A673 (cell line): ENCODE measurements around the gene KCNMA1. TPM values are rescaled to one million over a fixed set of nuclear protein-coding genes. Genes with fewer than 3 reads are reported as not detected.

ENCODE experiments used
- BruUV-seq: library from RNA; stranded (reverse); fragments of 400-500 nt; replicated peaks from 2 replicates; lab custom pipeline; 2021; lab: Mats Ljungman, UMichigan
- CTCF ChIA-PET: fragments of 300-600 bp; sonication (Branson Sonifier 250); formaldehyde crosslinking; loops from one replicate; lab custom pipeline; 2022; ENCODE audit warnings: antibody characterized with exemption; lab: Charles Lee
- POLR2A ChIA-PET: fragments of 300-600 bp; sonication (Branson Sonifier 250); formaldehyde crosslinking; loops from one replicate; lab custom pipeline; 2022; ENCODE audit warnings: antibody characterized with exemption; ENCODE audit not compliant: low non-redundant PET; lab: Charles Lee
- DNase-seq: peaks from one replicate; pipeline ENCODE4 v3.0.0-alpha.2; 2015; ENCODE audit warnings: low spot score
- H3K27ac ChIP-seq: fragments of 200-600 bp; sonication (generic); 2 replicates; pipeline ENCODE4 v1.5.1; 2016; ENCODE audit warnings: mixed run types, low read depth, mild to moderate bottlenecking, mixed read lengths, antibody characterized with exemption, low read length; ENCODE audit not compliant: poor library complexity, severe bottlenecking
- H3K27me3 ChIP-seq: fragments of 200-600 bp; sonication (generic); replicated peaks from 2 replicates; pipeline ENCODE4 v1.6.1; 2017; ENCODE audit warnings: mixed run types, low read depth, mild to moderate bottlenecking, mixed read lengths, antibody characterized with exemption, low read length; ENCODE audit not compliant: insufficient read depth, poor library complexity
- H3K36me3 ChIP-seq: fragments of 200-600 bp; sonication (generic); 2 replicates; pipeline ENCODE4 v1.6.1; 2016; ENCODE audit warnings: mixed run types, mild to moderate bottlenecking, mixed read lengths, antibody characterized with exemption, low read length; ENCODE audit not compliant: insufficient read depth, poor library complexity, severe bottlenecking
- H3K4me1 ChIP-seq: fragments of 200-600 bp; sonication (generic); 2 replicates; pipeline ENCODE4 v1.6.1; 2017; ENCODE audit warnings: mixed run types, mild to moderate bottlenecking, mixed read lengths, antibody characterized with exemption, low read length; ENCODE audit not compliant: insufficient read depth, poor library complexity, severe bottlenecking
- H3K4me3 ChIP-seq: fragments of 200-600 bp; sonication (generic); 2 replicates; pipeline ENCODE4 v1.5.1; 2016; ENCODE audit warnings: low read depth, mixed run types, mild to moderate bottlenecking, mixed read lengths, low read length; ENCODE audit not compliant: poor library complexity, severe bottlenecking
- H3K9me3 ChIP-seq: fragments of 200-600 bp; sonication (generic); 2 replicates; pipeline ENCODE4 v1.6.1; 2016; ENCODE audit warnings: mixed run types, low read depth, mild to moderate bottlenecking, mixed read lengths, antibody characterized with exemption, low read length; ENCODE audit not compliant: poor library complexity, severe bottlenecking
- CTCF ChIP-seq: fragments of 300-800, 200-600 bp; sonication (generic); conservative IDR thresholded peaks from 2 replicates; pipeline ENCODE4 v1.5.1; 2017; ENCODE audit warnings: low read depth, mild to moderate bottlenecking, antibody characterized with exemption, low read length, moderate library complexity, mixed read lengths
- EZH2 ChIP-seq: fragments of 200-600 bp; sonication (generic); IDR thresholded peaks from 2 replicates; pipeline ENCODE4 v1.6.1; 2017; ENCODE audit warnings: borderline replicate concordance, low read depth, mild to moderate bottlenecking, mixed read lengths, antibody characterized with exemption, low read length; ENCODE audit not compliant: poor library complexity, severe bottlenecking
- intact Hi-C: fragments of 100-400 bp; cut with micrococcal nuclease; formaldehyde crosslinking; loops from one replicate; pipeline ENCODE4 v1.10.0; 2022; ENCODE audit not compliant: unreplicated experiment
- total RNA-seq: library from RNA; stranded (reverse); gene quantifications from 2 replicates; pipeline ENCODE4 v1.2.3, GENCODE V29; 2021

The KCNMA1 gene
- total RNA-seq, 1 experiment from 2014 or later = 0.84 TPM

- no peak for DNase-seq
- no peaks in the 10 kb centered on the region for H3K4me1 ChIP-seq
- H3K27ac ChIP-seq = no peak overlapping the region
- intact Hi-C loops = no loop called here
- ChIA-PET CTCF (no interaction called here), POLR2A (no interaction called here)
- H3K27me3 ChIP-seq = peaks cover 9% of the 10 kb centered on the region
- TF ChIP-seq CTCF (no peak), EZH2 (no peak)
- H3K36me3 ChIP-seq = no peaks in the 10 kb centered on the region
- no TSS peak for BruUV-seq
- no peaks in the 10 kb centered on the region for H3K9me3 ChIP-seq
- H3K4me3 ChIP-seq = no peak overlapping the region
These were observed 118.7 kb downstream of the KCNMA1 start for GRCh38 chr10:77518910-77519274.

- no peaks in the 10 kb centered on the region for H3K9me3 ChIP-seq
- POLR2A ChIA-PET = no interaction called here
- TF ChIP-seq EZH2 (no peak), CTCF (no peak)
- H3K4me3 ChIP-seq = no peak overlapping the region
- H3K4me1 ChIP-seq = no peaks in the 10 kb centered on the region
- intact Hi-C loops = no loop called here
- no peak for DNase-seq
- CTCF ChIA-PET = no interaction called here
- no peaks in the 10 kb centered on the region for H3K36me3 ChIP-seq
- H3K27me3 ChIP-seq = peaks cover 9% of the 10 kb centered on the region
- no peak overlapping the region for H3K27ac ChIP-seq
- no TSS peak for BruUV-seq
These were observed 119.2 kb downstream of the KCNMA1 start for GRCh38 chr10:77518241-77518909.

- TF ChIP-seq CTCF (no peak), EZH2 (no peak)
- no peak for DNase-seq
- intact Hi-C loops = no loop called here
- Histone ChIP-seq H3K4me1 (no peaks in the 10 kb centered on the region), H3K4me3 (no peak overlapping the region), H3K27ac (no peak overlapping the region), H3K9me3 (no peaks in the 10 kb centered on the region), H3K27me3 (no peaks in the 10 kb centered on the region), H3K36me3 (no peaks in the 10 kb centered on the region)
- no TSS peak for BruUV-seq
- ChIA-PET CTCF (no interaction called here), POLR2A (no interaction called here)
These were observed 121.0 kb downstream of the KCNMA1 start for GRCh38 chr10:77516575-77516974.
